ENCODE measurements around the gene INTS7.

Gene INTS7

GRCh38 chr1:211908951-211909350, 126.4 kb downstream of the INTS7 start:
- DNase-seq (ENCODE audit: low spot score) = no peak

GRCh38 chr1:211908453-211908852, 126.9 kb downstream of the INTS7 start:
- DNase-seq (ENCODE audit: low spot score) = no peak

GRCh38 chr1:211903490-211904245, 131.7 kb downstream of the INTS7 start:
- no peak for DNase-seq (ENCODE audit: low spot score)

- no peak for DNase-seq (ENCODE audit: low spot score)
These were observed 132.6 kb downstream of the INTS7 start for GRCh38 chr1:211902624-211903291.

- DNase-seq (ENCODE audit: low spot score) = no peak
These were observed 133.4 kb downstream of the INTS7 start for GRCh38 chr1:211901945-211902344.

- no peak for DNase-seq (ENCODE audit: low spot score)
These were observed 134.9 kb downstream of the INTS7 start for GRCh38 chr1:211900441-211900840.

- no peak for DNase-seq (ENCODE audit: low spot score)
These were observed 138.4 kb downstream of the INTS7 start for GRCh38 chr1:211896958-211897357.

GRCh38 chr1:211895126-211895759, 140.1 kb downstream of the INTS7 start:
- no peak for DNase-seq (ENCODE audit: low spot score)

GRCh38 chr1:211894312-211894711, 141.0 kb downstream of the INTS7 start:
- DNase-seq (ENCODE audit: low spot score) = no peak

GRCh38 chr1:211893260-211893659, 142.1 kb downstream of the INTS7 start:
- no peak for DNase-seq (ENCODE audit: low spot score)

GRCh38 chr1:211892577-211892976, 142.8 kb downstream of the INTS7 start:
- no peak for DNase-seq (ENCODE audit: low spot score)

GRCh38 chr1:211891708-211892107, 143.6 kb downstream of the INTS7 start:
- DNase-seq (ENCODE audit: low spot score) = no peak
